B cell (primary cell): ENCODE data around the gene TRIM17. TPM values are rescaled to one million over a fixed set of nuclear protein-coding genes. Genes with fewer than 3 reads are reported as not detected.
A peak's percentile ranks its signal among the peaks of the same experiment; 100 is the strongest.

Experiments used
- ATAC-seq: fragments of 200-7000 bp; cut with Tn5 transposase; one replicate; pipeline ENCODE4 v1.10.0; 2021; ENCODE audit warnings: low read depth, mild to moderate bottlenecking, moderate number of reproducible peaks, moderate library complexity
- CTCF ChIA-PET: fragments of 350-600 bp; sonication (Branson Sonifier 250); formaldehyde crosslinking; loops from one replicate; lab custom pipeline; 2021; ENCODE audit warnings: antibody characterized with exemption, inconsistent platforms; lab: Charles Lee
- POLR2A ChIA-PET: fragments of 350-600 bp; sonication (Branson Sonifier 250); formaldehyde crosslinking; loops from one replicate; lab custom pipeline; 2021; ENCODE audit warnings: antibody characterized with exemption; lab: Charles Lee
- DNase-seq: peaks from one replicate; pipeline ENCODE4 v3.0.0; 2013
- H2AFZ ChIP-seq: 2 replicates; pipeline ENCODE4 v1.6.1; 2012; ENCODE audit warnings: mild to moderate bottlenecking, low read depth, low read length; ENCODE audit not compliant: insufficient read depth, poor library complexity, severe bottlenecking
- H3K27ac ChIP-seq, 2 donors: 1 replicate in 1 of 2; 2 replicates in 1 of 2; pipeline ENCODE4 v1.5.1; 2012 to 2013; ENCODE audit warnings: low read length in 2 of 2, mild to moderate bottlenecking in 2 of 2, moderate library complexity in 1 of 2
- H3K27me3 ChIP-seq, 4 experiments: fragments of 200-600 bp in 1 of 4; sonication (generic) in 1 of 4; replicated peaks in 1 of 4; 1 replicate in 2 of 4; 2 replicates in 2 of 4; pipeline versions ENCODE4 v1.6.1 to v1.7.0; 2013 to 2016; ENCODE audit warnings: low read length in 3 of 4, mild to moderate bottlenecking in 2 of 4, mixed read lengths in 1 of 4, moderate library complexity in 1 of 4; ENCODE audit not compliant: insufficient read depth in 4 of 4, control insufficient read depth in 3 of 4; ENCODE audit errors: control extremely low read depth in 1 of 4
- H3K36me3 ChIP-seq, 2 experiments: replicated peaks in 1 of 2; 1 replicate in 1 of 2; 2 replicates in 1 of 2; pipeline versions ENCODE4 v1.6.1 to v1.7.1; 2013; ENCODE audit warnings: low read length in 1 of 2; ENCODE audit not compliant: insufficient read depth in 2 of 2, control insufficient read depth in 1 of 2; ENCODE audit errors: control extremely low read depth in 1 of 2, extremely low read depth in 1 of 2
- H3K4me1 ChIP-seq, 2 donors: fragments of 200-600 bp in 1 of 2; sonication (generic) in 1 of 2; 1 replicate in 1 of 2; 2 replicates in 1 of 2; pipeline versions ENCODE4 v1.5.1 to v1.6.1; 2013 to 2017; ENCODE audit warnings: low read length in 2 of 2; ENCODE audit not compliant: control insufficient read depth in 2 of 2, insufficient read depth in 2 of 2
- H3K4me2 ChIP-seq: replicated peaks from 2 replicates; pipeline ENCODE3; 2012; ENCODE audit warnings: mild to moderate bottlenecking, low read depth, low read length; ENCODE audit not compliant: poor library complexity, severe bottlenecking
- H3K4me3 ChIP-seq, 5 experiments: fragments of 200-600 bp in 1 of 5; sonication (generic) in 1 of 5; 1 replicate in 3 of 5; 2 replicates in 2 of 5; pipeline versions ENCODE4 v1.5.1 to v1.7.0; 2011 to 2016; ENCODE audit warnings: low read length in 4 of 5, mild to moderate bottlenecking in 4 of 5, low read depth in 2 of 5, control low read depth in 1 of 5, moderate library complexity in 1 of 5; ENCODE audit not compliant: insufficient read depth in 1 of 5; ENCODE audit errors: control extremely low read depth in 1 of 5, extremely low read depth in 1 of 5
- H3K79me2 ChIP-seq: fragments of 200-600 bp; sonication (generic); one replicate; pipeline ENCODE4 v1.6.0; 2016; ENCODE audit warnings: low read length; ENCODE audit not compliant: control insufficient read depth, insufficient read depth
- H3K9ac ChIP-seq: fragments of 200-600 bp; sonication (generic); 2 replicates; pipeline ENCODE4 v1.6.1; 2017; ENCODE audit warnings: mild to moderate bottlenecking, low read length, moderate library complexity
- H3K9me3 ChIP-seq, 3 donors: one replicate each; pipeline versions ENCODE4 v1.6.1 to v1.7.1; 2013; ENCODE audit warnings: low read length in 2 of 3; ENCODE audit not compliant: control insufficient read depth in 2 of 3, insufficient read depth in 1 of 3; ENCODE audit errors: control extremely low read depth in 1 of 3
- H4K20me1 ChIP-seq: 2 replicates; pipeline ENCODE4 v1.6.0; 2012; ENCODE audit warnings: mild to moderate bottlenecking, low read length; ENCODE audit not compliant: insufficient read depth, control insufficient read depth, poor library complexity, severe bottlenecking
- H3K27ac Mint-ChIP-seq: one replicate; pipeline ENCODE4 v1.8.0; 2021; ENCODE audit warnings: mixed read lengths
- H3K27me3 Mint-ChIP-seq: one replicate; pipeline ENCODE4 v1.8.0; 2021; ENCODE audit warnings: mixed read lengths
- H3K4me1 Mint-ChIP-seq: one replicate; pipeline ENCODE4 v1.8.0; 2021; ENCODE audit warnings: mixed read lengths
- H3K4me3 Mint-ChIP-seq: one replicate; pipeline ENCODE4 v1.8.0; 2021; ENCODE audit warnings: mixed read lengths
- H3K9me3 Mint-ChIP-seq: one replicate; pipeline ENCODE4 v1.8.0; 2022; ENCODE audit warnings: mixed read lengths; ENCODE audit not compliant: insufficient read depth
- EZH2 ChIP-seq: IDR thresholded peaks from 2 replicates; pipeline ENCODE4 v1.6.1; 2012; ENCODE audit warnings: borderline replicate concordance, low read depth, mild to moderate bottlenecking, moderate library complexity, low read length; ENCODE audit not compliant: insufficient read depth, poor library complexity, severe bottlenecking
- WGBS: methylation state at CpG from one replicate; pipeline ENCODE4 v1.1.5; 2013; ENCODE audit warnings: missing lambda C conversion rate; ENCODE audit not compliant: insufficient coverage; 5-methylcytosine and 5-hydroxymethylcytosine counted together
- intact Hi-C: fragments of 100-400 bp; cut with micrococcal nuclease; formaldehyde crosslinking; loops from one replicate; pipeline ENCODE4 v1.10.0; 2022
- polyA plus RNA-seq: library from polyadenylated mRNA; depleted of rRNA; stranded (reverse); fragments of >200 nt; gene quantifications from 2 replicates; pipeline ENCODE4 v1.2.3, GENCODE V29; 2012
- total RNA-seq, 2 donors: library from RNA; stranded (reverse); fragments of 120-200 nt in 1 of 2; gene quantifications; 1 replicate in 1 of 2; 2 replicates in 1 of 2; pipeline versions ENCODE4 v1.2.3 to v1.2.4, GENCODE V29; 2013 to 2022
- TF ChIP-seq, protein P1 (sequence below): fragments of 200-600 bp; IDR thresholded peaks from one replicate; pipeline ENCODE4 v1.8.0; 2022; ENCODE audit warnings: antibody characterized with exemption, mild to moderate bottlenecking

Gene TRIM17
- total and polyA plus RNA-seq, 2 donors (not counting 1 experiment from before 2014, with no cell fraction given) = not detected

GRCh38 chr1:228367798-228368791, 48.6 kb downstream of the TRIM17 start:
- H3K27ac Mint-ChIP-seq = no peak overlapping the region
- no peak overlapping the region for H2AFZ ChIP-seq
- intact Hi-C loops = no loop called here
- ChIA-PET POLR2A (no interaction called here), CTCF (no interaction called here)
- no peak overlapping the region for H3K4me3 ChIP-seq
- no peaks in the 10 kb centered on the region for H3K9me3 ChIP-seq
- H4K20me1 ChIP-seq = no peaks in the 10 kb centered on the region
- ATAC-seq = no peak
- no peaks in the 10 kb centered on the region for H3K27me3 ChIP-seq
- no peaks in the 10 kb centered on the region for H3K36me3 ChIP-seq
- no peaks in the 10 kb centered on the region for H3K27me3 Mint-ChIP-seq
- WGBS = 90% methylated on average over 25 of the region's 25 CpGs
- H3K4me1 Mint-ChIP-seq = no peaks in the 10 kb centered on the region
- no peaks in the 10 kb centered on the region for H3K79me2 ChIP-seq
- H3K4me3 Mint-ChIP-seq = no peak overlapping the region
- H3K9ac ChIP-seq = no peak overlapping the region
- no peak overlapping the region for H3K27ac ChIP-seq
- peak overlapping the region; percentile 38 for H3K4me2 ChIP-seq
- TF ChIP-seq, protein P1, sequence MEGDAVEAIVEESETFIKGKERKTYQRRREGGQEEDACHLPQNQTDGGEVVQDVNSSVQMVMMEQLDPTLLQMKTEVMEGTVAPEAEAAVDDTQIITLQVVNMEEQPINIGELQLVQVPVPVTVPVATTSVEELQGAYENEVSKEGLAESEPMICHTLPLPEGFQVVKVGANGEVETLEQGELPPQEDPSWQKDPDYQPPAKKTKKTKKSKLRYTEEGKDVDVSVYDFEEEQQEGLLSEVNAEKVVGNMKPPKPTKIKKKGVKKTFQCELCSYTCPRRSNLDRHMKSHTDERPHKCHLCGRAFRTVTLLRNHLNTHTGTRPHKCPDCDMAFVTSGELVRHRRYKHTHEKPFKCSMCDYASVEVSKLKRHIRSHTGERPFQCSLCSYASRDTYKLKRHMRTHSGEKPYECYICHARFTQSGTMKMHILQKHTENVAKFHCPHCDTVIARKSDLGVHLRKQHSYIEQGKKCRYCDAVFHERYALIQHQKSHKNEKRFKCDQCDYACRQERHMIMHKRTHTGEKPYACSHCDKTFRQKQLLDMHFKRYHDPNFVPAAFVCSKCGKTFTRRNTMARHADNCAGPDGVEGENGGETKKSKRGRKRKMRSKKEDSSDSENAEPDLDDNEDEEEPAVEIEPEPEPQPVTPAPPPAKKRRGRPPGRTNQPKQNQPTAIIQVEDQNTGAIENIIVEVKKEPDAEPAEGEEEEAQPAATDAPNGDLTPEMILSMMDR = no peak
- H3K9me3 Mint-ChIP-seq = no peaks in the 10 kb centered on the region
- H3K4me1 ChIP-seq = no peaks in the 10 kb centered on the region
- no peak for DNase-seq

DNA sequence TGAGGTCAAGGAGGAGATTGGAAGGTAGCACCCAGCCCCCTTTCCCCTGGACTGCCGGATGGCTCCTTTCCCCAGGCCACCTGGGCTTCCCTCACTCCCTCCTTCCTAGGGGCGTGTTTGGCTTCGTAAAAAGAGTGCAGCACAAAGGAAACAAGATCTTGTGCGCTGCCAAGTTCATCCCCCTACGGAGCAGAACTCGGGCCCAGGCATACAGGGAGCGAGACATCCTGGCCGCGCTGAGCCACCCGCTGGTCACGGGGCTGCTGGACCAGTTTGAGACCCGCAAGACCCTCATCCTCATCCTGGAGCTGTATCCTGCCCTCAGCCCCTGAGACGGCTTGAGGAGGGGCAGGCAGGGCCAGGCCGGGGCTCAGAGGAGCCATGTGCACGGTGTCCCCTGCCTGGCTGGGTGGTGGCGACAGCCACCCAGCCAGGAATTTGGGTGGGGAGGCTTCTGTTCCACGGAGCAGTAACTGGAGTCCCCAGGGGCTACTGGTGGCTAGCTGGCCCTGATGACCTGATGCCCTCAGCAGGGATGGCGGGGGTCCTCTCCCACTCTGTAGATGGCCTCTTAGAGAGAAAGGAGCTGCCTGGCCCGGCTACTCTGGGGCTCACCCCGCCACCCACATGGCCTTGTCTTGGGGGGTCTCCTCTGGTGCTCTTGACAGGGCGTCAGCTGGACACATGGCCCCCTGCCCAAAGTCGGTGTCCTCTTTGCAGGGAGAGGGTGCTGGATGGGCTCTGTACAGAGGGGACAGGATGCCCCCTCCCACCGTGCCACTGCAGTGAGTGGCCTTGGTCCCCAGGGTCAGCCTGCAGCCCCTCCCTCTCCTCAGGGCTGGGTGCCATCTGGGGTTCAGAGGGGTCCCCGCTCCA, 49.6 kb downstream of the TRIM17 start:
- no peaks in the 10 kb centered on the region for H3K79me2 ChIP-seq
- no peak for ATAC-seq
- H3K4me3 Mint-ChIP-seq = no peak overlapping the region
- no peak overlapping the region for H3K27ac Mint-ChIP-seq
- no peaks in the 10 kb centered on the region for H3K4me1 ChIP-seq
- H3K4me1 Mint-ChIP-seq = no peaks in the 10 kb centered on the region
- intact Hi-C loops = no loop called here
- no peak overlapping the region for H3K9ac ChIP-seq
- no peak overlapping the region for H3K4me2 ChIP-seq
- DNase-seq = no peak
- H3K27me3 Mint-ChIP-seq = no peaks in the 10 kb centered on the region
- no peaks in the 10 kb centered on the region for H3K9me3 Mint-ChIP-seq
- CTCF ChIA-PET = no interaction called here
- no peaks in the 10 kb centered on the region for H4K20me1 ChIP-seq
- H3K9me3 ChIP-seq = no peaks in the 10 kb centered on the region
- no peaks in the 10 kb centered on the region for H3K36me3 ChIP-seq
- no peaks in the 10 kb centered on the region for H3K27me3 ChIP-seq
- H3K4me3 ChIP-seq = no peak overlapping the region
- no peak overlapping the region for H2AFZ ChIP-seq
- TF ChIP-seq EZH2 = no peak
- TF ChIP-seq, protein P1 = no peak
- H3K27ac ChIP-seq = no peak overlapping the region
- 89% methylated on average over 20 of the region's 24 CpGs for WGBS
- POLR2A ChIA-PET = no interaction called here
